Neuronal stem cell (in vitro differentiated cells): ENCODE data around the gene SH2D4B.

Source experiments
- DNase-seq: peaks from one replicate; pipeline ENCODE4 v3.0.0-alpha.2; 2013; ENCODE audit warnings: low spot score
- H2AFZ ChIP-seq: one replicate; pipeline ENCODE4 v1.6.1; 2013; ENCODE audit warnings: mild to moderate bottlenecking, low read length, inconsistent platforms
- H2AK5ac ChIP-seq: 2 replicates; pipeline ENCODE4 v1.6.1; 2013; ENCODE audit warnings: low read depth, mild to moderate bottlenecking, inconsistent platforms, low read length, moderate library complexity, mixed read lengths
- H2BK120ac ChIP-seq: 2 replicates; pipeline ENCODE4 v1.6.1; 2013; ENCODE audit warnings: low read depth, mild to moderate bottlenecking, inconsistent platforms, low read length, moderate library complexity, mixed read lengths
- H2BK12ac ChIP-seq: one replicate; pipeline ENCODE4 v1.6.1; 2013; ENCODE audit warnings: low read length, inconsistent platforms
- H2BK15ac ChIP-seq: 2 replicates; pipeline ENCODE4 v1.6.1; 2013; ENCODE audit warnings: mild to moderate bottlenecking, low read length, inconsistent platforms, mixed read lengths
- H2BK5ac ChIP-seq: one replicate; pipeline ENCODE4 v1.6.1; 2013; ENCODE audit warnings: inconsistent platforms, mild to moderate bottlenecking, low read length, moderate library complexity
- H3K14ac ChIP-seq: one replicate; pipeline ENCODE4 v1.6.1; 2013; ENCODE audit warnings: low read length, inconsistent platforms
- H3K18ac ChIP-seq: 2 replicates; pipeline ENCODE4 v1.6.1; 2013; ENCODE audit warnings: low read length, inconsistent platforms
- H3K23ac ChIP-seq: 2 replicates; pipeline ENCODE4 v1.6.1; 2013; ENCODE audit warnings: low read depth, mild to moderate bottlenecking, mixed read lengths, low read length, inconsistent platforms; ENCODE audit not compliant: poor library complexity
- H3K27ac ChIP-seq: replicated peaks from 3 replicates; pipeline ENCODE4 v1.5.1; 2013; ENCODE audit warnings: low read length, inconsistent platforms
- H3K27me3 ChIP-seq, 3 experiments: 2 replicates each; pipeline ENCODE4 v1.6.1; 2013; ENCODE audit warnings: low read length in 3 of 3, mild to moderate bottlenecking in 2 of 3, inconsistent platforms in 1 of 3, low read depth in 1 of 3, mixed read lengths in 1 of 3, moderate library complexity in 1 of 3; ENCODE audit not compliant: control insufficient read depth in 3 of 3, insufficient read depth in 3 of 3
- H3K36me3 ChIP-seq, 2 donors: replicated peaks in 1 of 2; 2 replicates each; pipeline ENCODE4 v1.6.1; 2013; ENCODE audit warnings: low read length in 2 of 2; ENCODE audit not compliant: control insufficient read depth in 2 of 2, insufficient read depth in 2 of 2
- H3K4ac ChIP-seq: 2 replicates; pipeline ENCODE4 v1.6.1; 2013; ENCODE audit warnings: inconsistent platforms, mild to moderate bottlenecking, low read length, moderate library complexity
- H3K4me1 ChIP-seq, 2 donors: 1 replicate in 1 of 2; 2 replicates in 1 of 2; pipeline ENCODE4 v1.6.1; 2013; ENCODE audit warnings: low read length in 2 of 2, low read depth in 1 of 2; ENCODE audit not compliant: control insufficient read depth in 2 of 2, insufficient read depth in 1 of 2
- H3K4me2 ChIP-seq: one replicate; pipeline ENCODE4 v1.6.1; 2013; ENCODE audit warnings: mild to moderate bottlenecking, low read length, inconsistent platforms; ENCODE audit not compliant: insufficient read depth, poor library complexity, severe bottlenecking
- H3K4me3 ChIP-seq, 2 donors: 2 replicates each; pipeline ENCODE4 v1.5.1; 2013; ENCODE audit warnings: low read length in 2 of 2, mild to moderate bottlenecking in 2 of 2, inconsistent platforms in 1 of 2, moderate library complexity in 1 of 2
- H3K79me1 ChIP-seq: one replicate; pipeline ENCODE4 v1.6.1; 2013; ENCODE audit warnings: low read depth, mild to moderate bottlenecking, inconsistent platforms, low read length, moderate library complexity
- H3K9ac ChIP-seq: one replicate; pipeline ENCODE4 v1.6.1; 2013; ENCODE audit warnings: mild to moderate bottlenecking, low read depth, low read length, inconsistent platforms; ENCODE audit not compliant: poor library complexity
- H3K9me3 ChIP-seq, 2 donors: replicated peaks in 1 of 2; 2 replicates each; pipeline versions ENCODE3 to v1.6.1; 2013; ENCODE audit warnings: low read length in 2 of 2, mild to moderate bottlenecking in 2 of 2, inconsistent platforms in 1 of 2, low read depth in 1 of 2, mixed read lengths in 1 of 2, moderate library complexity in 1 of 2; ENCODE audit not compliant: control insufficient read depth in 2 of 2, insufficient read depth in 1 of 2
- H4K8ac ChIP-seq: one replicate; pipeline ENCODE4 v1.6.1; 2013; ENCODE audit warnings: low read depth, mild to moderate bottlenecking, inconsistent platforms, low read length, moderate library complexity
- H4K91ac ChIP-seq: one replicate; pipeline ENCODE4 v1.6.1; 2013; ENCODE audit warnings: low read length, low read depth, mild to moderate bottlenecking, inconsistent platforms; ENCODE audit not compliant: poor library complexity
- WGBS, 2 donors: extraction: QIAGEN DNeasy Blood & Tissue Kit; methylation state at CpG; one replicate each; pipeline ENCODE4 v1.1.7; 2013; ENCODE audit warnings: missing lambda C conversion rate in 2 of 2, mixed read lengths in 1 of 2; ENCODE audit not compliant: insufficient read length in 2 of 2, insufficient replicate concordance in 1 of 2; ENCODE audit errors: extremely low coverage in 2 of 2; 5-methylcytosine and 5-hydroxymethylcytosine counted together

The SH2D4B gene

DNA sequence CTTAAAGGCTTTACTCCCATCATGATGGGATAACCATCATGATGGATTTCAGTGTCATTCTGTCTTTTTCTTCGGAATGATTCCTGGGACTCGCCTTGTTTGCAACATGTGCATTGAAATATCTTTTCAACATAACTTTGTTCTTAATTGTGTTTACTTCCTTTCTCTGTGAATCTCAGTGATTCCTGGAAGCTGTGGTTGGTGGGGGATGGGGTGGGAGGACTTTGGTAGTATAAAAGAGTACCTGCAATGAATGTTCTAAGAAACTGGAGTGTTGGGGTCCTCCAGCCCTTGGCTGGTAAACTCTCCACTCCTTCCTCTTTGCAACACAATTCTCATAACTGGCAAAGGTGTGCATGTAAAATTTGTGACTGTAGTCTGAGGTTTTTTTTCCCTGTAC lies 11.5 kb upstream of the SH2D4B start:
- Histone ChIP-seq H3K4me1 (peaks cover 0 to 6% of the 10 kb centered on the region in 2 donors), H4K8ac (no peak overlapping the region), H3K36me3 (peaks cover 0 to 16% of the 10 kb centered on the region in 2 donors), H4K91ac (no peak overlapping the region), H2AK5ac (no peak overlapping the region), H3K18ac (no peak overlapping the region), H3K9me3 (peaks cover 0 to under 1% of the 10 kb centered on the region in 2 donors), H3K79me1 (no peaks in the 10 kb centered on the region), H3K27ac (no peak overlapping the region), H3K9ac (no peak overlapping the region), H3K27me3 (no peaks in the 10 kb centered on the region), H2AFZ (no peak overlapping the region), H3K4ac (no peak overlapping the region), H3K4me3 (no peak overlapping the region), H2BK15ac (no peak overlapping the region), H2BK12ac (no peak overlapping the region), H2BK5ac (no peak overlapping the region), H3K4me2 (no peak overlapping the region), H2BK120ac (no peak overlapping the region), H3K14ac (no peak overlapping the region), H3K23ac (no peak overlapping the region)
- DNase-seq: no peak
- WGBS, 2 donors: no CpG with 5 or more reads among the region's 2 CpGs

DNA sequence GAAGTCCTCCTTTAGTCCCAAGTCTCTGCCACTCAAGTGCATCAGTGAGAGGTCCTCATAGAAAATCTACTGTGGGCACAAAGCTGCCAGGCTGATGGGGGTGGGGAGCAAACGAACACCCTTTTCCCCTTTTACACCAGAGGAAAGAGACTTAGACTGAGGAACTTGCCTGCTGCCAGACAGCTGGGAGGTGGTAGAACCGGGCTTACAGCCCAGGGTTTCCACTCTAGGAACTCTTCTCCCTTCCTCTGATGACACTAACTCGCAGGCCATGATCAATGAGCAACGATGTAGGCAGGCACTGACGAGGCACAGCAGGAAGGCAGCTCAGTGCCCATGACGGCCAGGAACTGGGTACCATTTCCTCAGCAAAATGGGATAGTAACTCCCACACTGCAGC lies 11.0 kb upstream of the SH2D4B start:
- Histone ChIP-seq H3K4me2 (no peak overlapping the region), H3K9ac (no peak overlapping the region), H3K27ac (no peak overlapping the region), H3K4me1 (peaks cover 0 to 6% of the 10 kb centered on the region in 2 donors), H3K79me1 (no peaks in the 10 kb centered on the region), H3K14ac (peak overlapping the region; percentile 10), H4K91ac (no peak overlapping the region), H3K9me3 (no peaks in the 10 kb centered on the region), H4K8ac (no peak overlapping the region), H2BK15ac (no peak overlapping the region), H3K4me3 (no peak overlapping the region), H2BK5ac (no peak overlapping the region), H2BK12ac (no peak overlapping the region), H3K4ac (peak overlapping the region; percentile 1), H3K23ac (peak overlapping the region; percentile 1), H2AFZ (no peak overlapping the region), H2BK120ac (no peak overlapping the region), H2AK5ac (no peak overlapping the region), H3K18ac (peak overlapping the region; percentile 52), H3K36me3 (peaks cover 0 to 13% of the 10 kb centered on the region in 2 donors), H3K27me3 (no peaks in the 10 kb centered on the region)
- DNase-seq: no peak
- WGBS, 2 donors: no CpG with 5 or more reads among the region's 6 CpGs

DNA sequence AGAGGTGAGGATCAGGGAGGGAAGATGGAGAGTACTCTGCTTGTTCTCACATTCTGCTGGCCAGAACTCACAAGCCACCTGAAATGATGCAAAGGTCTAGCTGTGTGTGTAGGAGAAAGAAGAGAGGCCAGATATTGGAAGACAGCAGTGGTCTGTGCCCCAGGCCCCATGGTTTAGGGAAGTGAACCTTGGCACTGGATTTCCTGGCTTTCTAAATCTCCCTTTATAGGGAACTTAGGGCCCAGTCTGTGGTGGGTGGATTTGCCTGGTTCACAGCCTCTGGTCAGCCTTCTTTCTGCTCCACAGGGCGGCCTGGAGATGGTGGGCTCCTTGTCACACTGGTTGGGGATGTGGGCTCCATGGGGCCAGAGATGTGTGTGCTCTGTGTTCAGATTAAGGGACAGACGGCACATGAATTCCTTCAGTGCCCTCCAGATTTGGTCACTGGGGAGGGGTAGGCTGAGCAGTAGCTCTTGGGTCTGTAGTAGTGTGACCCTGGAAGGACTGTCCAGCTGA lies 9.5 kb upstream of the SH2D4B start:
- H3K18ac ChIP-seq: no peak overlapping the region
- H3K79me1 ChIP-seq: peaks cover 1% of the 10 kb centered on the region
- H3K4me2 ChIP-seq: no peak overlapping the region
- H3K9me3 ChIP-seq: no peaks in the 10 kb centered on the region
- no CpG with 5 or more reads among the region's 2 CpGs for WGBS, 2 donors
- no peak overlapping the region for H3K4ac ChIP-seq
- no peak overlapping the region for H3K27ac ChIP-seq
- no peak overlapping the region for H2AK5ac ChIP-seq
- H3K4me1 ChIP-seq: peaks cover 0 to 6% of the 10 kb centered on the region in 2 donors
- H3K36me3 ChIP-seq: no peaks in the 10 kb centered on the region
- no peak for DNase-seq
- no peak overlapping the region for H2BK15ac ChIP-seq
- H3K4me3 ChIP-seq: no peak overlapping the region
- H2BK120ac ChIP-seq: no peak overlapping the region
- no peaks in the 10 kb centered on the region for H3K27me3 ChIP-seq
- H2BK5ac ChIP-seq: no peak overlapping the region
- no peak overlapping the region for H2AFZ ChIP-seq
- no peak overlapping the region for H3K14ac ChIP-seq
- H3K9ac ChIP-seq: no peak overlapping the region
- H3K23ac ChIP-seq: no peak overlapping the region
- H4K8ac ChIP-seq: no peak overlapping the region
- H2BK12ac ChIP-seq: no peak overlapping the region
- H4K91ac ChIP-seq: no peak overlapping the region

DNA sequence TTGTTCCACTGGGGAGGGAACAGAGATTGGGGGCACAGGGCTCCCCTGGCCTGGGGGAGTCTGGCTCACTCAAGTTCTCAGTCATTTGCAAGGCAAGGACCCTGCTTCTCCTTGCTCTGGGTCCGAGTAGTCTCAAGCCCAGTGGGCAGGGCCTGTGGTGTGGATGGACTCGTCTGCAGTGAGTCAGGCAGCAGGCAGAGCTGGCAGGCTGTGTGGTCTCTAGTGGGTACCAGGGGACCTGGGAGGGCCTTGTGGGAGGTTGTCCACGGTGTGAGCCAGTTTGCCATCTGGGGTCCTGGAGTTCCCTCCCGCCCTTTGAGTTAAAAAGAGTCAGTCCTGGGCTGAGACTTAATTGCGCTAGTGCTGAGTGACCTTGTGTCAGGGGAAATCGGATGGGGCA lies 8.8 kb upstream of the SH2D4B start:
- no peak for DNase-seq

More for the DNA sequence above, 8.8 kb upstream of the SH2D4B start:
- Histone ChIP-seq H4K91ac (no peak overlapping the region), H3K4me1 (peaks cover 0 to 6% of the 10 kb centered on the region in 2 donors), H3K23ac (no peak overlapping the region), H3K18ac (peak overlapping the region; percentile 45), H3K4ac (no peak overlapping the region), H3K14ac (no peak overlapping the region), H2BK15ac (no peak overlapping the region), H3K9ac (no peak overlapping the region), H3K9me3 (no peaks in the 10 kb centered on the region), H3K36me3 (no peaks in the 10 kb centered on the region), H2BK5ac (no peak overlapping the region), H2AFZ (no peak overlapping the region), H3K4me2 (no peak overlapping the region), H3K4me3 (no peak overlapping the region), H2BK120ac (peak overlapping the region; percentile 13), H2BK12ac (no peak overlapping the region), H4K8ac (no peak overlapping the region), H2AK5ac (no peak overlapping the region), H3K79me1 (peaks cover 1% of the 10 kb centered on the region), H3K27me3 (no peaks in the 10 kb centered on the region), H3K27ac (no peak overlapping the region)
- no CpG with 5 or more reads among the region's 6 CpGs for WGBS, 2 donors
